SJCRH30 (cell line): ENCODE results near the gene JPH2. TPM values are rescaled to one million over a fixed set of nuclear protein-coding genes. Genes with fewer than 3 reads are reported as not detected.

ENCODE experiments used
- total RNA-seq: library from RNA; depleted of rRNA; stranded (reverse); fragments of >200 nt; shearing (Covaris generic); gene quantifications from 2 replicates; pipeline ENCODE4 v1.2.3, GENCODE V29; 2014; rRNA removed

Gene JPH2
- total RNA-seq, 1 experiment from 2014 or later, result 7.4 TPM

Other genes with a start within 250 kb of the JPH2 start
- gene OSER1, start 23.6 kb upstream of the JPH2 start, total RNA-seq, result 50.6 and 54.9 TPM in 2 replicates
- gene GDAP1L1, start 60.1 kb upstream of the JPH2 start, total RNA-seq, result not detected in 2 replicates
- 5.7 and 5.8 TPM in 2 replicates for gene FITM2, start 124.0 kb upstream of the JPH2 start, total RNA-seq
- not detected in 2 replicates for gene R3HDML, start 149.9 kb upstream of the JPH2 start, total RNA-seq
- gene HNF4A, start 168.5 kb upstream of the JPH2 start, total RNA-seq, result not detected in 2 replicates